Neural cell (in vitro differentiated cells): ENCODE results near the gene RAD51B. TPM values are rescaled to one million over a fixed set of nuclear protein-coding genes. Genes with fewer than 3 reads are reported as not detected.

Experiments used
- H2AFZ ChIP-seq: fragments of 200-600, 300-800 bp; sonication (generic), shearing (Covaris generic); 2 replicates; pipeline ENCODE4 v1.6.0; 2014; ENCODE audit warnings: low read depth, mild to moderate bottlenecking, antibody characterized with exemption, low read length, moderate library complexity
- H3F3A ChIP-seq: fragments of 200-600 bp; shearing (Covaris generic); 2 replicates; pipeline ENCODE4 v1.6.1; 2016; ENCODE audit warnings: mild to moderate bottlenecking, moderate library complexity, mixed read lengths, antibody characterized with exemption, low read length; ENCODE audit not compliant: insufficient read depth, poor library complexity, severe bottlenecking
- H3K27ac ChIP-seq: fragments of 200-600, 300-800 bp; sonication (generic), shearing (Covaris generic); 2 replicates; pipeline ENCODE4 v1.5.1; 2014; ENCODE audit warnings: mild to moderate bottlenecking, low read length, moderate library complexity
- H3K27me3 ChIP-seq: fragments of 300-800, 200-600 bp; sonication (generic), shearing (Covaris generic); 2 replicates; pipeline ENCODE4 v1.6.0; 2014; ENCODE audit warnings: mild to moderate bottlenecking, low read depth, low read length, moderate library complexity; ENCODE audit not compliant: insufficient read depth
- H3K36me3 ChIP-seq: fragments of 300-800, 200-600 bp; sonication (generic), shearing (Covaris generic); 2 replicates; pipeline ENCODE4 v1.5.1; 2014; ENCODE audit warnings: mild to moderate bottlenecking, antibody characterized with exemption, low read length, moderate library complexity; ENCODE audit not compliant: insufficient read depth
- H3K4me2 ChIP-seq: fragments of 300-800, 200-600 bp; sonication (generic), shearing (Covaris generic); 2 replicates; pipeline ENCODE4 v1.6.0; 2014; ENCODE audit warnings: mild to moderate bottlenecking, low read length
- H3K4me3 ChIP-seq: fragments of 300-800, 200-600 bp; sonication (generic), shearing (Covaris generic); 2 replicates; pipeline ENCODE4 v1.5.1; 2014; ENCODE audit warnings: mild to moderate bottlenecking, low read length, moderate library complexity
- H3K79me2 ChIP-seq: fragments of 200-600 bp; shearing (Covaris generic); replicated peaks from 2 replicates; pipeline ENCODE4 v1.6.0; 2014; ENCODE audit warnings: mild to moderate bottlenecking, low read length, moderate library complexity; ENCODE audit not compliant: insufficient read depth
- H3K9ac ChIP-seq: fragments of 300-800, 200-600 bp; sonication (generic), shearing (Covaris generic); 2 replicates; pipeline ENCODE4 v1.6.1; 2016; ENCODE audit warnings: mild to moderate bottlenecking, low read length, mixed read lengths
- H3K9me2 ChIP-seq: fragments of 200-600 bp; shearing (Covaris generic); 2 replicates; pipeline ENCODE4 v1.6.1; 2016; ENCODE audit warnings: mild to moderate bottlenecking, low read length, mixed read lengths; ENCODE audit not compliant: insufficient read depth
- H3K9me3 ChIP-seq: fragments of 200-600, 300-800 bp; sonication (generic), shearing (Covaris generic); 2 replicates; pipeline ENCODE4 v1.6.1; 2016; ENCODE audit warnings: mild to moderate bottlenecking, mixed run types, low read length, moderate library complexity, mixed read lengths
- H4K20me1 ChIP-seq: fragments of 200-600 bp; shearing (Covaris generic); 2 replicates; pipeline ENCODE4 v1.6.1; 2016; ENCODE audit warnings: mild to moderate bottlenecking, mixed run types; ENCODE audit not compliant: insufficient read depth
- CTCF ChIP-seq: fragments of 450-650 bp; IDR thresholded peaks from 2 replicates; pipeline ENCODE4 v1.5.1; 2014; ENCODE audit warnings: antibody characterized with exemption, mild to moderate bottlenecking, moderate library complexity; ENCODE audit not compliant: poor library complexity, severe bottlenecking
- EP300 ChIP-seq: fragments of 450-650 bp; conservative IDR thresholded peaks from 2 replicates; pipeline ENCODE4 v1.6.1; 2014; ENCODE audit warnings: antibody characterized with exemption, mild to moderate bottlenecking, moderate library complexity; ENCODE audit not compliant: poor library complexity, severe bottlenecking
- EZH2 ChIP-seq: fragments of 200-600, 300-800 bp; shearing (Covaris generic), sonication (generic); IDR thresholded peaks from 2 replicates; pipeline ENCODE4 v1.6.1; 2014; ENCODE audit warnings: antibody characterized with exemption, low read length, borderline replicate concordance, mild to moderate bottlenecking; ENCODE audit not compliant: insufficient read depth, poor library complexity, severe bottlenecking
- MXI1 ChIP-seq: fragments of 450-650 bp; conservative IDR thresholded peaks from 2 replicates; pipeline ENCODE4 v1.6.1; 2014; ENCODE audit warnings: antibody characterized with exemption, mild to moderate bottlenecking; ENCODE audit not compliant: poor library complexity, severe bottlenecking
- POLR2AphosphoS5 ChIP-seq: IDR thresholded peaks from 2 replicates; pipeline ENCODE4 v1.6.1; 2012
- RAD21 ChIP-seq: fragments of 450-650 bp; conservative IDR thresholded peaks from 2 replicates; pipeline ENCODE4 v1.6.1; 2014; ENCODE audit warnings: antibody characterized with exemption, mild to moderate bottlenecking, moderate library complexity
- REST ChIP-seq: IDR thresholded peaks from 2 replicates; pipeline ENCODE4 v1.6.1; 2012; ENCODE audit warnings: borderline replicate concordance
- SMC3 ChIP-seq: fragments of 450-650 bp; conservative IDR thresholded peaks from 2 replicates; pipeline ENCODE4 v1.6.1; 2014; ENCODE audit warnings: antibody characterized with exemption, mild to moderate bottlenecking, moderate library complexity; ENCODE audit not compliant: poor library complexity
- TAF1 ChIP-seq: IDR thresholded peaks from 2 replicates; pipeline ENCODE4 v1.6.1; 2012; ENCODE audit warnings: low read depth
- polyA plus RNA-seq: library from polyadenylated mRNA; depleted of rRNA; stranded (reverse); fragments of >200 nt; gene quantifications from 2 replicates; pipeline ENCODE4 v1.2.3, GENCODE V29; 2014

The RAD51B gene
- polyA plus RNA-seq, 1 donor from 2014 or later: 3.1 TPM

- Histone ChIP-seq H2AFZ (no peak overlapping the region), H3F3A (no peaks in the 10 kb centered on the region), H4K20me1 (no peaks in the 10 kb centered on the region), H3K4me2 (no peak overlapping the region), H3K9ac (no peak overlapping the region), H3K9me2 (no peaks in the 10 kb centered on the region), H3K27ac (no peak overlapping the region), H3K36me3 (no peaks in the 10 kb centered on the region), H3K9me3 (no peaks in the 10 kb centered on the region), H3K79me2 (no peaks in the 10 kb centered on the region), H3K4me3 (no peak overlapping the region), H3K27me3 (no peaks in the 10 kb centered on the region)
- TF ChIP-seq RAD21 (no peak), EP300 (no peak), EZH2 (no peak), MXI1 (no peak), REST (no peak), TAF1 (no peak), SMC3 (no peak)
These were observed 135.7 kb downstream of the RAD51B start for GRCh38 chr14:67955261-67955660.

- Histone ChIP-seq H3K36me3 (no peaks in the 10 kb centered on the region), H3K27me3 (no peaks in the 10 kb centered on the region), H3K79me2 (no peaks in the 10 kb centered on the region), H2AFZ (no peak overlapping the region), H3K4me2 (no peak overlapping the region), H3K9ac (no peak overlapping the region), H3K9me2 (no peaks in the 10 kb centered on the region), H3K9me3 (no peaks in the 10 kb centered on the region), H3F3A (no peaks in the 10 kb centered on the region), H4K20me1 (no peaks in the 10 kb centered on the region), H3K4me3 (no peak overlapping the region), H3K27ac (no peak overlapping the region)
- TF ChIP-seq EZH2: no peak
- TF ChIP-seq SMC3: no peak
These were observed 138.4 kb downstream of the RAD51B start for GRCh38 chr14:67957946-67958345.

GRCh38 chr14:67961676-67962075 lies 142.1 kb downstream of the RAD51B start:
- Histone ChIP-seq H3F3A (no peaks in the 10 kb centered on the region), H2AFZ (no peak overlapping the region), H3K27ac (no peak overlapping the region), H3K9ac (no peak overlapping the region), H3K9me3 (no peaks in the 10 kb centered on the region), H3K4me2 (no peak overlapping the region), H3K27me3 (no peaks in the 10 kb centered on the region), H3K36me3 (no peaks in the 10 kb centered on the region), H4K20me1 (no peaks in the 10 kb centered on the region), H3K4me3 (no peak overlapping the region), H3K9me2 (no peaks in the 10 kb centered on the region), H3K79me2 (no peaks in the 10 kb centered on the region)
- no peak for TF ChIP-seq POLR2AphosphoS5
- TF ChIP-seq SMC3: no peak
- TF ChIP-seq EZH2: no peak
- TF ChIP-seq REST: no peak
- no peak for TF ChIP-seq MXI1
- TF ChIP-seq EP300: no peak
- no peak for TF ChIP-seq RAD21
- TF ChIP-seq CTCF: no peak
- TF ChIP-seq TAF1: no peak
